AG04449 (cell line): ENCODE measurements around the gene PAPSS2.
A peak's percentile ranks its signal among the peaks of the same experiment; 100 is the strongest.

ENCODE experiments used
- CTCF ChIA-PET: fragments of 350-600 bp; formaldehyde crosslinking; extraction: SDS; loops from one replicate; lab custom pipeline; 2021; ENCODE audit warnings: antibody characterized with exemption; lab: Yijun Ruan, JAX
- POLR2A ChIA-PET: fragments of 400-600, 350-600 bp; formaldehyde crosslinking; extraction: SDS; loops from one replicate; lab custom pipeline; 2020; ENCODE audit warnings: antibody characterized with exemption, inconsistent platforms; lab: Yijun Ruan, JAX
- DNase-seq: peaks from one replicate; pipeline ENCODE4 v3.0.0-alpha.2; 2010; ENCODE audit warnings: low read depth, low spot score
- H3K4me3 ChIP-seq: 2 replicates; pipeline ENCODE4 v1.5.1; 2011; ENCODE audit warnings: low read depth, mild to moderate bottlenecking, control low read depth, low read length
- CTCF ChIP-seq: IDR thresholded peaks from one replicate; pipeline ENCODE4 v1.5.1; 2011; ENCODE audit warnings: mild to moderate bottlenecking, moderate library complexity, low read length, control low read depth, inconsistent platforms; ENCODE audit not compliant: insufficient read depth; ENCODE audit errors: missing control alignments

Gene PAPSS2

GRCh38 chr10:87661861-87662785 lies 2.4 kb downstream of the PAPSS2 start:
- peak overlapping the region; percentile 78 for H3K4me3 ChIP-seq
- no peak for TF ChIP-seq CTCF
- ChIA-PET POLR2A (interaction anchor here (0.6 to 1.1 kb wide), 2 partner anchors 11 to 30 kb away, joined by 3 read pairs; no protein-coding TSS in a partner anchor), CTCF (interaction anchor here (0.7 to 6.6 kb wide), 6 partner anchors 10 to 129 kb away, joined by 3 to 64 read pairs (median 9); no protein-coding TSS in a partner anchor)
- no peak for DNase-seq

- DNase-seq: no peak
- CTCF ChIA-PET: interaction anchor here (1.2 to 1.3 kb wide), 2 partner anchors 10 to 69 kb away, joined by 3 to 4 read pairs; no protein-coding TSS in a partner anchor
- no peak overlapping the region for H3K4me3 ChIP-seq
- POLR2A ChIA-PET: no interaction called here
- no peak for TF ChIP-seq CTCF
Observed at GRCh38 chr10:87664276-87664701, 4.6 kb downstream of the PAPSS2 start.

- DNase-seq: no peak
- ChIA-PET CTCF (no interaction called here), POLR2A (no interaction called here)
- H3K4me3 ChIP-seq: no peak overlapping the region
- TF ChIP-seq CTCF: no peak
Observed at GRCh38 chr10:87667493-87667892, 7.8 kb downstream of the PAPSS2 start.

- CTCF ChIA-PET: interaction anchor here (0.8 kb wide), 1 partner anchor 26 kb away, joined by 4 read pairs; no protein-coding TSS in a partner anchor
- POLR2A ChIA-PET: no interaction called here
- no peak overlapping the region for H3K4me3 ChIP-seq
- TF ChIP-seq CTCF: no peak
- DNase-seq: no peak
Observed at GRCh38 chr10:87668324-87669074, 8.8 kb downstream of the PAPSS2 start.

GRCh38 chr10:87669752-87670151 lies 10.1 kb downstream of the PAPSS2 start:
- ChIA-PET CTCF (interaction anchor here (0.7 kb wide), 1 partner anchor 9 kb away, joined by 3 read pairs; no protein-coding TSS in a partner anchor), POLR2A (no interaction called here)
- DNase-seq: no peak
- no peak for TF ChIP-seq CTCF
- no peak overlapping the region for H3K4me3 ChIP-seq

DNA sequence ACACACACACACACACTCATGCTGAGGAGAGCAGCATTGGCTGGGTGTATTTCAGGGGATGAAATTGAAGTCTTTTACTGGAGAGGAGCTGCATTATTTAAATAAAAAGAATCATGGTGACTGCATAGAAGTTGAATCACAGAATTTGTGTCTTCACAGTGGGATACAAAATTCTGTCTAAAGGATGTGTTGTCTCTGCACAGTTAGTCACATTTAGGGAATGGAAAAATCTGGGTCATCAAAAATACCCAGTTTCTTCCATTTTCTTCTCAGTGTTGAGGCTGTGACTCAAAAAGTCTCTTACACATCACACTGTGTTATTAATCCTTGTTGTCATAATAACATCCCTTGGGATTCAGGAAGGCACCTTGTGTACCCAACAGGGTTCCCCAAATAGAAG lies 10.9 kb downstream of the PAPSS2 start:
- ChIA-PET CTCF (interaction anchor here (3.8 kb wide), 1 partner anchor 10 kb away, joined by 17 read pairs; no protein-coding TSS in a partner anchor), POLR2A (interaction anchor here (0.7 kb wide), 1 partner anchor 1262 kb away, joined by 3 read pairs; no protein-coding TSS in a partner anchor)
- TF ChIP-seq CTCF: no peak

More for the DNA sequence above, 10.9 kb downstream of the PAPSS2 start:
- DNase-seq: no peak
- no peak overlapping the region for H3K4me3 ChIP-seq
